Neural cell (in vitro differentiated cells): Measurements from ENCODE around the gene BMPR1B. TPM values are rescaled to one million over a fixed set of nuclear protein-coding genes. Genes with fewer than 3 reads are reported as not detected.

Source experiments
- H2AFZ ChIP-seq: fragments of 200-600, 300-800 bp; sonication (generic), shearing (Covaris generic); 2 replicates; pipeline ENCODE4 v1.6.0; 2014; ENCODE audit warnings: low read depth, mild to moderate bottlenecking, antibody characterized with exemption, low read length, moderate library complexity
- H3F3A ChIP-seq: fragments of 200-600 bp; shearing (Covaris generic); 2 replicates; pipeline ENCODE4 v1.6.1; 2016; ENCODE audit warnings: mild to moderate bottlenecking, moderate library complexity, mixed read lengths, antibody characterized with exemption, low read length; ENCODE audit not compliant: insufficient read depth, poor library complexity, severe bottlenecking
- H3K27ac ChIP-seq: fragments of 200-600, 300-800 bp; sonication (generic), shearing (Covaris generic); 2 replicates; pipeline ENCODE4 v1.5.1; 2014; ENCODE audit warnings: mild to moderate bottlenecking, low read length, moderate library complexity
- H3K27me3 ChIP-seq: fragments of 300-800, 200-600 bp; sonication (generic), shearing (Covaris generic); 2 replicates; pipeline ENCODE4 v1.6.0; 2014; ENCODE audit warnings: mild to moderate bottlenecking, low read depth, low read length, moderate library complexity; ENCODE audit not compliant: insufficient read depth
- H3K36me3 ChIP-seq: fragments of 300-800, 200-600 bp; sonication (generic), shearing (Covaris generic); 2 replicates; pipeline ENCODE4 v1.5.1; 2014; ENCODE audit warnings: mild to moderate bottlenecking, antibody characterized with exemption, low read length, moderate library complexity; ENCODE audit not compliant: insufficient read depth
- H3K4me2 ChIP-seq: fragments of 300-800, 200-600 bp; sonication (generic), shearing (Covaris generic); 2 replicates; pipeline ENCODE4 v1.6.0; 2014; ENCODE audit warnings: mild to moderate bottlenecking, low read length
- H3K4me3 ChIP-seq: fragments of 300-800, 200-600 bp; sonication (generic), shearing (Covaris generic); 2 replicates; pipeline ENCODE4 v1.5.1; 2014; ENCODE audit warnings: mild to moderate bottlenecking, low read length, moderate library complexity
- H3K79me2 ChIP-seq: fragments of 200-600 bp; shearing (Covaris generic); replicated peaks from 2 replicates; pipeline ENCODE4 v1.6.0; 2014; ENCODE audit warnings: mild to moderate bottlenecking, low read length, moderate library complexity; ENCODE audit not compliant: insufficient read depth
- H3K9ac ChIP-seq: fragments of 300-800, 200-600 bp; sonication (generic), shearing (Covaris generic); 2 replicates; pipeline ENCODE4 v1.6.1; 2016; ENCODE audit warnings: mild to moderate bottlenecking, low read length, mixed read lengths
- H3K9me2 ChIP-seq: fragments of 200-600 bp; shearing (Covaris generic); 2 replicates; pipeline ENCODE4 v1.6.1; 2016; ENCODE audit warnings: mild to moderate bottlenecking, low read length, mixed read lengths; ENCODE audit not compliant: insufficient read depth
- H3K9me3 ChIP-seq: fragments of 200-600, 300-800 bp; sonication (generic), shearing (Covaris generic); 2 replicates; pipeline ENCODE4 v1.6.1; 2016; ENCODE audit warnings: mild to moderate bottlenecking, mixed run types, low read length, moderate library complexity, mixed read lengths
- H4K20me1 ChIP-seq: fragments of 200-600 bp; shearing (Covaris generic); 2 replicates; pipeline ENCODE4 v1.6.1; 2016; ENCODE audit warnings: mild to moderate bottlenecking, mixed run types; ENCODE audit not compliant: insufficient read depth
- CTCF ChIP-seq: fragments of 450-650 bp; IDR thresholded peaks from 2 replicates; pipeline ENCODE4 v1.5.1; 2014; ENCODE audit warnings: antibody characterized with exemption, mild to moderate bottlenecking, moderate library complexity; ENCODE audit not compliant: poor library complexity, severe bottlenecking
- EP300 ChIP-seq: fragments of 450-650 bp; conservative IDR thresholded peaks from 2 replicates; pipeline ENCODE4 v1.6.1; 2014; ENCODE audit warnings: antibody characterized with exemption, mild to moderate bottlenecking, moderate library complexity; ENCODE audit not compliant: poor library complexity, severe bottlenecking
- EZH2 ChIP-seq: fragments of 200-600, 300-800 bp; shearing (Covaris generic), sonication (generic); IDR thresholded peaks from 2 replicates; pipeline ENCODE4 v1.6.1; 2014; ENCODE audit warnings: antibody characterized with exemption, low read length, borderline replicate concordance, mild to moderate bottlenecking; ENCODE audit not compliant: insufficient read depth, poor library complexity, severe bottlenecking
- MXI1 ChIP-seq: fragments of 450-650 bp; conservative IDR thresholded peaks from 2 replicates; pipeline ENCODE4 v1.6.1; 2014; ENCODE audit warnings: antibody characterized with exemption, mild to moderate bottlenecking; ENCODE audit not compliant: poor library complexity, severe bottlenecking
- POLR2AphosphoS5 ChIP-seq: IDR thresholded peaks from 2 replicates; pipeline ENCODE4 v1.6.1; 2012
- RAD21 ChIP-seq: fragments of 450-650 bp; conservative IDR thresholded peaks from 2 replicates; pipeline ENCODE4 v1.6.1; 2014; ENCODE audit warnings: antibody characterized with exemption, mild to moderate bottlenecking, moderate library complexity
- REST ChIP-seq: IDR thresholded peaks from 2 replicates; pipeline ENCODE4 v1.6.1; 2012; ENCODE audit warnings: borderline replicate concordance
- SMC3 ChIP-seq: fragments of 450-650 bp; conservative IDR thresholded peaks from 2 replicates; pipeline ENCODE4 v1.6.1; 2014; ENCODE audit warnings: antibody characterized with exemption, mild to moderate bottlenecking, moderate library complexity; ENCODE audit not compliant: poor library complexity
- TAF1 ChIP-seq: IDR thresholded peaks from 2 replicates; pipeline ENCODE4 v1.6.1; 2012; ENCODE audit warnings: low read depth
- polyA plus RNA-seq: library from polyadenylated mRNA; depleted of rRNA; stranded (reverse); fragments of >200 nt; gene quantifications from 2 replicates; pipeline ENCODE4 v1.2.3, GENCODE V29; 2014

BMPR1B gene
- polyA plus RNA-seq, 1 donor from 2014 or later = 1.6 TPM

- Histone ChIP-seq H2AFZ (no peak overlapping the region), H3K27me3 (peaks cover 22% of the 10 kb centered on the region), H3K4me2 (no peak overlapping the region), H4K20me1 (no peaks in the 10 kb centered on the region), H3K79me2 (no peaks in the 10 kb centered on the region), H3F3A (no peaks in the 10 kb centered on the region), H3K9ac (no peak overlapping the region), H3K27ac (no peak overlapping the region), H3K4me3 (no peak overlapping the region), H3K36me3 (no peaks in the 10 kb centered on the region), H3K9me2 (no peaks in the 10 kb centered on the region), H3K9me3 (no peaks in the 10 kb centered on the region)
- TF ChIP-seq REST = no peak
- no peak for TF ChIP-seq RAD21
- TF ChIP-seq EZH2 = no peak
- no peak for TF ChIP-seq EP300
- no peak for TF ChIP-seq MXI1
- TF ChIP-seq POLR2AphosphoS5 = no peak
Observed at GRCh38 chr4:94763500-94763899, 5.7 kb downstream of the BMPR1B start.

- H3F3A ChIP-seq = no peaks in the 10 kb centered on the region
- no peaks in the 10 kb centered on the region for H4K20me1 ChIP-seq
- H3K9me3 ChIP-seq = no peaks in the 10 kb centered on the region
- no peak overlapping the region for H3K4me3 ChIP-seq
- no peaks in the 10 kb centered on the region for H3K36me3 ChIP-seq
- no peak overlapping the region for H3K4me2 ChIP-seq
- no peaks in the 10 kb centered on the region for H3K79me2 ChIP-seq
- peaks cover 16% of the 10 kb centered on the region for H3K27me3 ChIP-seq
- no peak overlapping the region for H3K9ac ChIP-seq
- no peaks in the 10 kb centered on the region for H3K9me2 ChIP-seq
- no peak overlapping the region for H2AFZ ChIP-seq
- H3K27ac ChIP-seq = no peak overlapping the region
- TF ChIP-seq SMC3 (no peak), POLR2AphosphoS5 (no peak), RAD21 (no peak), EZH2 (no peak), CTCF (no peak), TAF1 (no peak)
Observed at GRCh38 chr4:94764069-94764468, 6.3 kb downstream of the BMPR1B start.

- Histone ChIP-seq H3K27me3 (peaks cover 5% of the 10 kb centered on the region), H4K20me1 (no peaks in the 10 kb centered on the region), H3K9ac (no peak overlapping the region), H3F3A (no peaks in the 10 kb centered on the region), H3K9me2 (no peaks in the 10 kb centered on the region), H3K9me3 (no peaks in the 10 kb centered on the region), H3K4me3 (no peak overlapping the region), H2AFZ (no peak overlapping the region), H3K27ac (no peak overlapping the region), H3K36me3 (no peaks in the 10 kb centered on the region), H3K4me2 (no peak overlapping the region), H3K79me2 (no peaks in the 10 kb centered on the region)
- TF ChIP-seq EZH2 (no peak), CTCF (no peak), MXI1 (no peak), EP300 (no peak), POLR2AphosphoS5 (no peak), RAD21 (no peak), SMC3 (no peak), TAF1 (no peak), REST (no peak)
Observed at GRCh38 chr4:94765174-94765573, 7.4 kb downstream of the BMPR1B start.
